B cell (primary cell): ENCODE data around the gene CDC25B. TPM values are rescaled to one million over a fixed set of nuclear protein-coding genes. Genes with fewer than 3 reads are reported as not detected.
A peak's percentile ranks its signal among the peaks of the same experiment; 100 is the strongest.

Source experiments
- ATAC-seq: fragments of 200-7000 bp; cut with Tn5 transposase; one replicate; pipeline ENCODE4 v1.10.0; 2021; ENCODE audit warnings: low read depth, mild to moderate bottlenecking, moderate number of reproducible peaks, moderate library complexity
- CTCF ChIA-PET: fragments of 350-600 bp; sonication (Branson Sonifier 250); formaldehyde crosslinking; loops from one replicate; lab custom pipeline; 2021; ENCODE audit warnings: antibody characterized with exemption, inconsistent platforms; lab: Charles Lee
- POLR2A ChIA-PET: fragments of 350-600 bp; sonication (Branson Sonifier 250); formaldehyde crosslinking; loops from one replicate; lab custom pipeline; 2021; ENCODE audit warnings: antibody characterized with exemption; lab: Charles Lee
- DNase-seq: peaks from one replicate; pipeline ENCODE4 v3.0.0; 2013
- H2AFZ ChIP-seq: 2 replicates; pipeline ENCODE4 v1.6.1; 2012; ENCODE audit warnings: mild to moderate bottlenecking, low read depth, low read length; ENCODE audit not compliant: insufficient read depth, poor library complexity, severe bottlenecking
- H3K27ac ChIP-seq, 2 donors: 1 replicate in 1 of 2; 2 replicates in 1 of 2; pipeline ENCODE4 v1.5.1; 2012 to 2013; ENCODE audit warnings: low read length in 2 of 2, mild to moderate bottlenecking in 2 of 2, moderate library complexity in 1 of 2
- H3K27me3 ChIP-seq, 4 experiments: fragments of 200-600 bp in 1 of 4; sonication (generic) in 1 of 4; replicated peaks in 1 of 4; 1 replicate in 2 of 4; 2 replicates in 2 of 4; pipeline versions ENCODE4 v1.6.1 to v1.7.0; 2013 to 2016; ENCODE audit warnings: low read length in 3 of 4, mild to moderate bottlenecking in 2 of 4, mixed read lengths in 1 of 4, moderate library complexity in 1 of 4; ENCODE audit not compliant: insufficient read depth in 4 of 4, control insufficient read depth in 3 of 4; ENCODE audit errors: control extremely low read depth in 1 of 4
- H3K36me3 ChIP-seq, 2 experiments: replicated peaks in 1 of 2; 1 replicate in 1 of 2; 2 replicates in 1 of 2; pipeline versions ENCODE4 v1.6.1 to v1.7.1; 2013; ENCODE audit warnings: low read length in 1 of 2; ENCODE audit not compliant: insufficient read depth in 2 of 2, control insufficient read depth in 1 of 2; ENCODE audit errors: control extremely low read depth in 1 of 2, extremely low read depth in 1 of 2
- H3K4me1 ChIP-seq, 2 donors: fragments of 200-600 bp in 1 of 2; sonication (generic) in 1 of 2; 1 replicate in 1 of 2; 2 replicates in 1 of 2; pipeline versions ENCODE4 v1.5.1 to v1.6.1; 2013 to 2017; ENCODE audit warnings: low read length in 2 of 2; ENCODE audit not compliant: control insufficient read depth in 2 of 2, insufficient read depth in 2 of 2
- H3K4me2 ChIP-seq: replicated peaks from 2 replicates; pipeline ENCODE3; 2012; ENCODE audit warnings: mild to moderate bottlenecking, low read depth, low read length; ENCODE audit not compliant: poor library complexity, severe bottlenecking
- H3K4me3 ChIP-seq, 5 experiments: fragments of 200-600 bp in 1 of 5; sonication (generic) in 1 of 5; 1 replicate in 3 of 5; 2 replicates in 2 of 5; pipeline versions ENCODE4 v1.5.1 to v1.7.0; 2011 to 2016; ENCODE audit warnings: low read length in 4 of 5, mild to moderate bottlenecking in 4 of 5, low read depth in 2 of 5, control low read depth in 1 of 5, moderate library complexity in 1 of 5; ENCODE audit not compliant: insufficient read depth in 1 of 5; ENCODE audit errors: control extremely low read depth in 1 of 5, extremely low read depth in 1 of 5
- H3K79me2 ChIP-seq: fragments of 200-600 bp; sonication (generic); one replicate; pipeline ENCODE4 v1.6.0; 2016; ENCODE audit warnings: low read length; ENCODE audit not compliant: control insufficient read depth, insufficient read depth
- H3K9ac ChIP-seq: fragments of 200-600 bp; sonication (generic); 2 replicates; pipeline ENCODE4 v1.6.1; 2017; ENCODE audit warnings: mild to moderate bottlenecking, low read length, moderate library complexity
- H3K9me3 ChIP-seq, 3 donors: one replicate each; pipeline versions ENCODE4 v1.6.1 to v1.7.1; 2013; ENCODE audit warnings: low read length in 2 of 3; ENCODE audit not compliant: control insufficient read depth in 2 of 3, insufficient read depth in 1 of 3; ENCODE audit errors: control extremely low read depth in 1 of 3
- H4K20me1 ChIP-seq: 2 replicates; pipeline ENCODE4 v1.6.0; 2012; ENCODE audit warnings: mild to moderate bottlenecking, low read length; ENCODE audit not compliant: insufficient read depth, control insufficient read depth, poor library complexity, severe bottlenecking
- H3K27ac Mint-ChIP-seq: one replicate; pipeline ENCODE4 v1.8.0; 2021; ENCODE audit warnings: mixed read lengths
- H3K27me3 Mint-ChIP-seq: one replicate; pipeline ENCODE4 v1.8.0; 2021; ENCODE audit warnings: mixed read lengths
- H3K4me1 Mint-ChIP-seq: one replicate; pipeline ENCODE4 v1.8.0; 2021; ENCODE audit warnings: mixed read lengths
- H3K4me3 Mint-ChIP-seq: one replicate; pipeline ENCODE4 v1.8.0; 2021; ENCODE audit warnings: mixed read lengths
- H3K9me3 Mint-ChIP-seq: one replicate; pipeline ENCODE4 v1.8.0; 2022; ENCODE audit warnings: mixed read lengths; ENCODE audit not compliant: insufficient read depth
- CTCF ChIP-seq: fragments of 200-600 bp; IDR thresholded peaks from one replicate; pipeline ENCODE4 v1.8.0; 2022; ENCODE audit warnings: antibody characterized with exemption, mild to moderate bottlenecking
- EZH2 ChIP-seq: IDR thresholded peaks from 2 replicates; pipeline ENCODE4 v1.6.1; 2012; ENCODE audit warnings: borderline replicate concordance, low read depth, mild to moderate bottlenecking, moderate library complexity, low read length; ENCODE audit not compliant: insufficient read depth, poor library complexity, severe bottlenecking
- WGBS: methylation state at CpG from one replicate; pipeline ENCODE4 v1.1.5; 2013; ENCODE audit warnings: missing lambda C conversion rate; ENCODE audit not compliant: insufficient coverage; 5-methylcytosine and 5-hydroxymethylcytosine counted together
- intact Hi-C: fragments of 100-400 bp; cut with micrococcal nuclease; formaldehyde crosslinking; loops from one replicate; pipeline ENCODE4 v1.10.0; 2022
- polyA plus RNA-seq: library from polyadenylated mRNA; depleted of rRNA; stranded (reverse); fragments of >200 nt; gene quantifications from 2 replicates; pipeline ENCODE4 v1.2.3, GENCODE V29; 2012
- total RNA-seq, 2 donors: library from RNA; stranded (reverse); fragments of 120-200 nt in 1 of 2; gene quantifications; 1 replicate in 1 of 2; 2 replicates in 1 of 2; pipeline versions ENCODE4 v1.2.3 to v1.2.4, GENCODE V29; 2013 to 2022

Gene CDC25B
- total and polyA plus RNA-seq, 2 donors (not counting 1 experiment from before 2014, with no cell fraction given) = 72.3 to 114 TPM

GRCh38 chr20:3785240-3786125, 10.6 kb upstream of the CDC25B start:
- Mint-ChIP-seq H3K4me1 (peaks cover 42% of the 10 kb centered on the region), H3K27me3 (no peaks in the 10 kb centered on the region), H3K27ac (no peak overlapping the region), H3K9me3 (no peaks in the 10 kb centered on the region), H3K4me3 (peak overlapping the region; percentile 89)
- Histone ChIP-seq H3K9ac (peak overlapping the region; percentile 51), H4K20me1 (peaks cover 23% of the 10 kb centered on the region), H3K4me2 (peak overlapping the region; percentile 79), H2AFZ (no peak overlapping the region), H3K27ac (peak overlapping the region in 1 of 2 donors; percentile 56), H3K36me3 (peaks cover 0 to 2% of the 10 kb centered on the region in 2 experiments), H3K4me1 (peaks cover 15 to 28% of the 10 kb centered on the region in 2 donors), H3K27me3 (no peaks in the 10 kb centered on the region), H3K79me2 (no peaks in the 10 kb centered on the region), H3K9me3 (peaks cover 0 to 3% (median 0%) of the 10 kb centered on the region in 3 donors), H3K4me3 (peak overlapping the region in 4 of 5 experiments; percentile 46 to 60 (median 56))
- WGBS = 75% methylated on average over 79 of the region's 79 CpGs
- ChIA-PET POLR2A (interaction anchor here (1.6 to 3.2 kb wide), 3 partner anchors 10 to 35 kb away, joined by 8 to 17 read pairs (median 10); partner anchors contain the start of genes ADISSP, AP5S1 and CDC25B), CTCF (interaction anchor here (0.6 to 6.4 kb wide), 13 partner anchors 7 to 300 kb away, joined by 3 to 84 read pairs (median 5); partner anchors contain the start of genes ADISSP, AP5S1 and CDC25B)
- no peak for ATAC-seq
- intact Hi-C loops = loop anchor here (1.0 to 2.0 kb wide), 5 partner anchors 17 to 299 kb away; partner anchors contain the start of genes AP5S1, MAVS and PANK2
- peak; percentile 42 for DNase-seq
- no peak for TF ChIP-seq CTCF
- TF ChIP-seq EZH2 = no peak
